Esophagus muscularis mucosa (tissue), 4 donors: ENCODE results near the gene TRIM33.

Experiments used
- CTCF ChIP-seq, 3 experiments: fragments of 200-600 bp in 2 of 3; fragments of 450-650 bp in 1 of 3; sonication (generic) in 2 of 3; IDR thresholded peaks; one replicate each; pipeline ENCODE4 v1.5.1; 2017 to 2019; ENCODE audit warnings: antibody characterized with exemption in 3 of 3, mild to moderate bottlenecking in 2 of 3, moderate library complexity in 1 of 3
- EP300 ChIP-seq: sonication (generic); formaldehyde crosslinking; IDR thresholded peaks from one replicate; pipeline ENCODE4 v1.6.1; 2017; ENCODE audit warnings: antibody characterized with exemption
- POLR2A ChIP-seq: fragments of 450-650 bp; IDR thresholded peaks from one replicate; pipeline ENCODE4 v1.6.1; 2017; ENCODE audit warnings: antibody characterized with exemption, moderate library complexity, mild to moderate bottlenecking, low read depth
- POLR2AphosphoS5 ChIP-seq, 2 donors: sonication (generic); formaldehyde crosslinking; IDR thresholded peaks; one replicate each; pipeline ENCODE4 v1.6.1; 2017; ENCODE audit warnings: antibody characterized with exemption in 2 of 2

- no peak for TF ChIP-seq POLR2AphosphoS5 (IDR thresholded peaks at IDR 0.05)
- no peak for TF ChIP-seq POLR2A
- TF ChIP-seq CTCF (IDR thresholded peaks at IDR 0.05) = no peak
- no peak for TF ChIP-seq EP300
These were observed 31.9 kb downstream of the TRIM33 start for GRCh38 chr1:114479134-114479533.
